ENCODE results near the gene GADD45B.
"Not testable (repeated sequence)": the region's sequence is repeated elsewhere in the genome, so short reads cannot be mapped to it uniquely, and the experiment has no call there.

The GADD45B gene

GRCh38 chr19:2490659-2491058 lies 14.7 kb downstream of the GADD45B start:
- DNase-seq, result no peak

GRCh38 chr19:2491130-2491801 lies 15.3 kb downstream of the GADD45B start:
- no peak for DNase-seq

GRCh38 chr19:2492870-2493269 lies 16.9 kb downstream of the GADD45B start:
- no peak for DNase-seq

GRCh38 chr19:2493448-2493847 lies 17.5 kb downstream of the GADD45B start:
- not testable (repeated sequence) for DNase-seq

- no peak for DNase-seq
Observed at GRCh38 chr19:2494084-2494446, 18.1 kb downstream of the GADD45B start.

GRCh38 chr19:2494447-2495129 lies 18.7 kb downstream of the GADD45B start:
- DNase-seq, result no peak

GRCh38 chr19:2495130-2495641 lies 19.3 kb downstream of the GADD45B start:
- no peak for DNase-seq

- DNase-seq, result no peak
Observed at GRCh38 chr19:2495651-2496316, 19.9 kb downstream of the GADD45B start.

- DNase-seq, result no peak
Observed at GRCh38 chr19:2497186-2497585, 21.3 kb downstream of the GADD45B start.

GRCh38 chr19:2500156-2500555 lies 24.2 kb downstream of the GADD45B start:
- DNase-seq, result no peak

GRCh38 chr19:2500841-2501261 lies 24.9 kb downstream of the GADD45B start:
- no peak for DNase-seq

GRCh38 chr19:2503521-2504109 lies 27.7 kb downstream of the GADD45B start:
- DNase-seq, result no peak

GRCh38 chr19:2506656-2507055 lies 30.7 kb downstream of the GADD45B start:
- DNase-seq, result not testable (repeated sequence)

- no peak for DNase-seq
Observed at GRCh38 chr19:2507109-2507508, 31.2 kb downstream of the GADD45B start.

- no peak for DNase-seq
Observed at GRCh38 chr19:2509096-2509495, 33.2 kb downstream of the GADD45B start.

- DNase-seq, result no peak
Observed at GRCh38 chr19:2511570-2511969, 35.6 kb downstream of the GADD45B start.

GRCh38 chr19:2511991-2512390 lies 36.1 kb downstream of the GADD45B start:
- DNase-seq, result no peak

- no peak for DNase-seq
Observed at GRCh38 chr19:2512523-2513431, 36.9 kb downstream of the GADD45B start.

- DNase-seq, result no peak
Observed at GRCh38 chr19:2514981-2515518, 39.1 kb downstream of the GADD45B start.

GRCh38 chr19:2516727-2517126 lies 40.8 kb downstream of the GADD45B start:
- no peak for DNase-seq

- no peak for DNase-seq
Observed at GRCh38 chr19:2517881-2518601, 42.1 kb downstream of the GADD45B start.

Measured in SIG-M5 (cell line).